HepG2 (cell line): Measurements from ENCODE around the gene CAMTA1. TPM values are rescaled to one million over a fixed set of nuclear protein-coding genes. Genes with fewer than 3 reads are reported as not detected.
A peak's percentile ranks its signal among the peaks of the same experiment; 100 is the strongest.

Experiments used
- ATF5 ChIP-seq: sonication (generic); formaldehyde crosslinking; IDR thresholded peaks from 2 replicates; pipeline ENCODE4 v1.4.0; 2020; ENCODE audit warnings: mild to moderate bottlenecking, low read depth, missing genetic modification reagents
- ERF ChIP-seq: IDR thresholded peaks from 2 replicates; pipeline ENCODE4 v1.6.1; 2018; ENCODE audit warnings: missing biosample characterization, missing genetic modification reagents
- GFI1 ChIP-seq: sonication (generic); formaldehyde crosslinking; IDR thresholded peaks from 2 replicates; pipeline ENCODE4 v1.5.0; 2020; ENCODE audit warnings: missing genetic modification reagents, mild to moderate bottlenecking, borderline replicate concordance
- HCFC1 ChIP-seq: fragments of 150-350 bp; IDR thresholded peaks from 2 replicates; pipeline ENCODE4 v1.6.1; 2014; ENCODE audit warnings: low read depth, low read length
- IRF2 ChIP-seq: IDR thresholded peaks from 2 replicates; pipeline ENCODE4 v1.6.1; 2018; ENCODE audit warnings: missing genetic modification reagents, missing compliant biosample characterization
- PHF8 ChIP-seq: sonication (generic); formaldehyde crosslinking; IDR thresholded peaks from 2 replicates; pipeline ENCODE4 v1.5.0; 2020; ENCODE audit warnings: missing genetic modification reagents
- POLR2AphosphoS2 ChIP-seq: IDR thresholded peaks from 2 replicates; pipeline ENCODE4 v1.6.1; 2011; ENCODE audit warnings: low read depth, low read length, improper control_type of control experiment
- RARA ChIP-seq: IDR thresholded peaks from 2 replicates; pipeline ENCODE4 v1.6.1; 2016; ENCODE audit warnings: missing genetic modification reagents, missing compliant biosample characterization
- TOE1 ChIP-seq: sonication (generic); formaldehyde crosslinking; IDR thresholded peaks from 2 replicates; pipeline ENCODE4 v1.4.0; 2020; ENCODE audit warnings: mild to moderate bottlenecking, missing genetic modification reagents
- ZBTB7A ChIP-seq: sonication (generic); formaldehyde crosslinking; IDR thresholded peaks from 2 replicates; pipeline ENCODE4 v1.8.0; 2022; ENCODE audit warnings: mild to moderate bottlenecking, missing genetic modification reagents
- ZKSCAN8 ChIP-seq: IDR thresholded peaks from 2 replicates; pipeline ENCODE4 v1.6.1; 2016; ENCODE audit warnings: borderline replicate concordance, missing genetic modification reagents, missing compliant biosample characterization
- ZNF431 ChIP-seq: sonication (generic); formaldehyde crosslinking; IDR thresholded peaks from 2 replicates; pipeline ENCODE4 v1.9.0; 2022; ENCODE audit warnings: missing genetic modification reagents, low read depth, mild to moderate bottlenecking, borderline replicate concordance
- ZNF503 ChIP-seq: sonication (generic); formaldehyde crosslinking; IDR thresholded peaks from 2 replicates; pipeline ENCODE4 v1.4.0; 2020; ENCODE audit warnings: missing genetic modification reagents
- ZSCAN29 ChIP-seq: sonication (generic); formaldehyde crosslinking; conservative IDR thresholded peaks from 2 replicates; pipeline ENCODE4 v1.4.0; 2020; ENCODE audit warnings: mild to moderate bottlenecking, missing genetic modification reagents
- ZXDC ChIP-seq: sonication (generic); formaldehyde crosslinking; IDR thresholded peaks from 2 replicates; pipeline ENCODE4 v1.5.0; 2020; ENCODE audit warnings: mild to moderate bottlenecking, missing genetic modification reagents
- polyA plus RNA-seq, 8 experiments: library from polyadenylated mRNA; depleted of rRNA in 3 of 8; stranded (reverse) in 7 of 8; unstranded in 1 of 8; fragments of >200 nt; fragmentation: Illumina TruSeq in 4 of 8; extraction: Trizol in 4 of 8; gene quantifications; 2 replicates each; pipeline versions ENCODE4 v1.2.1 to v1.2.3, GENCODE V29; 2011 to 2016; ENCODE audit warnings: low read depth in 4 of 8, missing spikeins in 1 of 8, mixed read lengths in 1 of 8; ENCODE audit not compliant: insufficient read depth in 1 of 8
- total RNA-seq, 5 experiments: library from RNA; depleted of rRNA; stranded (reverse); fragments of >200 nt; fragmentation: Illumina TruSeq; extraction: Trizol; gene quantifications; 2 replicates each; pipeline ENCODE4 v1.2.3, GENCODE V29; 2016; ENCODE audit warnings: low read depth in 1 of 5
- TF ChIP-seq, protein P1 (sequence below): IDR thresholded peaks from 2 replicates; pipeline ENCODE4 v1.6.1; 2016; ENCODE audit warnings: missing compliant biosample characterization, missing genetic modification reagents, borderline replicate concordance
- TF ChIP-seq, protein P2 (sequence below), 2 experiments: sonication (generic) in 1 of 2; formaldehyde crosslinking in 1 of 2; IDR thresholded peaks; 2 replicates each; pipeline versions ENCODE4 v1.4.0 to v1.6.1; 2016 to 2020; ENCODE audit warnings: borderline replicate concordance in 1 of 2, low read depth in 1 of 2, mild to moderate bottlenecking in 1 of 2, missing genetic modification reagents in 1 of 2
- TF ChIP-seq, protein P3 (sequence below): sonication (generic); formaldehyde crosslinking; IDR thresholded peaks from 2 replicates; pipeline ENCODE4 v1.4.0; 2020; ENCODE audit warnings: missing genetic modification reagents; ENCODE audit errors: not compliant biosample characterization

Gene CAMTA1
- total and polyA plus RNA-seq, 2 of the 13 experiments (the other 11 are each of a cell fraction or from before 2014, with no cell fraction given) = 25.0 to 36.4 TPM

GRCh38 chr1:7688659-7689058 lies 903.4 kb downstream of the CAMTA1 start (continued):
- TF ChIP-seq ZXDC (CRISPR knock-in tag) (no peak), ZBTB7A (no peak), PHF8 (CRISPR knock-in tag) (no peak), ZKSCAN8 (0 out of 2 replicates have a peak, but pooled peaks have one; percentile 32), IRF2 (CRISPR knock-in tag) (no peak; the same call in 1 of the 2 replicates), TOE1 (CRISPR knock-in tag) (no peak), ZNF431 (CRISPR knock-in tag) (no peak), HCFC1 (no peak), POLR2AphosphoS2 (no peak), ATF5 (no peak), GFI1 (CRISPR knock-in tag) (peak; percentile 74), ZSCAN29 (no peak), RARA (CRISPR knock-in tag) (peak; percentile 63), ERF (CRISPR knock-in tag) (no peak), ZNF503 (CRISPR knock-in tag) (no peak)
- TF ChIP-seq, protein P1, sequence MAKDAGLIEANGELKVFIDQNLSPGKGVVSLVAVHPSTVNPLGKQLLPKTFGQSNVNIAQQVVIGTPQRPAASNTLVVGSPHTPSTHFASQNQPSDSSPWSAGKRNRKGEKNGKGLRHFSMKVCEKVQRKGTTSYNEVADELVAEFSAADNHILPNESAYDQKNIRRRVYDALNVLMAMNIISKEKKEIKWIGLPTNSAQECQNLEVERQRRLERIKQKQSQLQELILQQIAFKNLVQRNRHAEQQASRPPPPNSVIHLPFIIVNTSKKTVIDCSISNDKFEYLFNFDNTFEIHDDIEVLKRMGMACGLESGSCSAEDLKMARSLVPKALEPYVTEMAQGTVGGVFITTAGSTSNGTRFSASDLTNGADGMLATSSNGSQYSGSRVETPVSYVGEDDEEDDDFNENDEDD (CRISPR knock-in tag) = no peak
- TF ChIP-seq, protein P2, sequence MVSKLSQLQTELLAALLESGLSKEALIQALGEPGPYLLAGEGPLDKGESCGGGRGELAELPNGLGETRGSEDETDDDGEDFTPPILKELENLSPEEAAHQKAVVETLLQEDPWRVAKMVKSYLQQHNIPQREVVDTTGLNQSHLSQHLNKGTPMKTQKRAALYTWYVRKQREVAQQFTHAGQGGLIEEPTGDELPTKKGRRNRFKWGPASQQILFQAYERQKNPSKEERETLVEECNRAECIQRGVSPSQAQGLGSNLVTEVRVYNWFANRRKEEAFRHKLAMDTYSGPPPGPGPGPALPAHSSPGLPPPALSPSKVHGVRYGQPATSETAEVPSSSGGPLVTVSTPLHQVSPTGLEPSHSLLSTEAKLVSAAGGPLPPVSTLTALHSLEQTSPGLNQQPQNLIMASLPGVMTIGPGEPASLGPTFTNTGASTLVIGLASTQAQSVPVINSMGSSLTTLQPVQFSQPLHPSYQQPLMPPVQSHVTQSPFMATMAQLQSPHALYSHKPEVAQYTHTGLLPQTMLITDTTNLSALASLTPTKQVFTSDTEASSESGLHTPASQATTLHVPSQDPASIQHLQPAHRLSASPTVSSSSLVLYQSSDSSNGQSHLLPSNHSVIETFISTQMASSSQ (IDR thresholded peaks at IDR 0.05; ENCODE audit: low read depth) = no peak
- TF ChIP-seq, protein P2 (CRISPR knock-in tag; IDR thresholded peaks at IDR 0.05; ENCODE audit: borderline replicate concordance) = no peak
- TF ChIP-seq, protein P3, sequence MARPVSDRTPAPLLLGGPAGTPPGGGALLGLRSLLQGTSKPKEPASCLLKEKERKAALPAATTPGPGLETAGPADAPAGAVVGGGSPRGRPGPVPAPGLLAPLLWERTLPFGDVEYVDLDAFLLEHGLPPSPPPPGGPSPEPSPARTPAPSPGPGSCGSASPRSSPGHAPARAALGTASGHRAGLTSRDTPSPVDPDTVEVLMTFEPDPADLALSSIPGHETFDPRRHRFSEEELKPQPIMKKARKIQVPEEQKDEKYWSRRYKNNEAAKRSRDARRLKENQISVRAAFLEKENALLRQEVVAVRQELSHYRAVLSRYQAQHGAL (CRISPR knock-in tag) = no peak
